HepG2 (cell line): ENCODE data around the gene AKR1A1. TPM values are rescaled to one million over a fixed set of nuclear protein-coding genes. Genes with fewer than 3 reads are reported as not detected.

Experiments used
- AKAP8 ChIP-seq: sonication (generic); formaldehyde crosslinking; IDR thresholded peaks from 2 replicates; pipeline ENCODE4 v1.5.1; 2020; ENCODE audit warnings: mild to moderate bottlenecking, missing genetic modification reagents
- CBX5 ChIP-seq: sonication (generic); formaldehyde crosslinking; IDR thresholded peaks from 2 replicates; pipeline ENCODE4 v1.4.0; 2020; ENCODE audit warnings: missing genetic modification reagents, borderline replicate concordance
- DRAP1 ChIP-seq: IDR thresholded peaks from 2 replicates; pipeline ENCODE4 v1.6.1; 2016; ENCODE audit warnings: missing genetic modification reagents, missing compliant biosample characterization
- FOXA1 ChIP-seq, 2 experiments: fragments of 450-650 bp in 1 of 2; sonication (generic) in 1 of 2; formaldehyde crosslinking in 1 of 2; IDR thresholded peaks; 2 replicates each; pipeline versions ENCODE4 v1.4.0 to v1.6.1; 2016 to 2020; ENCODE audit warnings: missing genetic modification reagents in 1 of 2
- FOXO1 ChIP-seq: sonication (generic); formaldehyde crosslinking; IDR thresholded peaks from 2 replicates; pipeline ENCODE4 v1.4.0; 2020; ENCODE audit warnings: missing genetic modification reagents
- HES4 ChIP-seq: sonication (generic); formaldehyde crosslinking; IDR thresholded peaks from 2 replicates; pipeline ENCODE4 v1.9.0; 2021; ENCODE audit warnings: mild to moderate bottlenecking, missing genetic modification reagents, borderline replicate concordance
- LBX2 ChIP-seq: sonication (generic); formaldehyde crosslinking; IDR thresholded peaks from 2 replicates; pipeline ENCODE4 v1.5.0; 2020; ENCODE audit warnings: missing genetic modification reagents, mild to moderate bottlenecking, borderline replicate concordance
- MAFG ChIP-seq: sonication (generic); formaldehyde crosslinking; IDR thresholded peaks from 2 replicates; pipeline ENCODE4 v1.5.1; 2020; ENCODE audit warnings: mild to moderate bottlenecking, missing genetic modification reagents
- NAIF1 ChIP-seq: sonication (generic); formaldehyde crosslinking; IDR thresholded peaks from 2 replicates; pipeline ENCODE4 v1.5.0; 2020; ENCODE audit warnings: mild to moderate bottlenecking, missing genetic modification reagents, borderline replicate concordance
- RARA ChIP-seq: IDR thresholded peaks from 2 replicates; pipeline ENCODE4 v1.6.1; 2016; ENCODE audit warnings: missing genetic modification reagents, missing compliant biosample characterization
- RCOR2 ChIP-seq: IDR thresholded peaks from 2 replicates; pipeline ENCODE4 v1.6.1; 2016; ENCODE audit warnings: missing biosample characterization, missing genetic modification reagents
- RFX3 ChIP-seq: IDR thresholded peaks from 2 replicates; pipeline ENCODE4 v1.6.1; 2016; ENCODE audit warnings: missing biosample characterization, missing genetic modification reagents
- SOX13 ChIP-seq, 3 experiments: fragments of 450-650 bp in 1 of 3; sonication (generic) in 1 of 3; formaldehyde crosslinking in 1 of 3; IDR thresholded peaks in 2 of 3; conservative IDR thresholded peaks in 1 of 3; 2 replicates each; pipeline versions ENCODE4 v1.5.0 to v1.6.1; 2016 to 2020; ENCODE audit warnings: antibody characterized with exemption in 1 of 3, mild to moderate bottlenecking in 1 of 3, missing compliant biosample characterization in 1 of 3, missing genetic modification reagents in 1 of 3, moderate library complexity in 1 of 3
- TAF1 ChIP-seq: sonication (generic); formaldehyde crosslinking; IDR thresholded peaks from 2 replicates; pipeline ENCODE4 v1.4.0; 2020; ENCODE audit warnings: missing genetic modification reagents
- TFAP4 ChIP-seq: sonication (generic); IDR thresholded peaks from 2 replicates; pipeline ENCODE4 v1.6.1; 2016; ENCODE audit warnings: low read depth, borderline replicate concordance
- ZBTB7A ChIP-seq: sonication (generic); formaldehyde crosslinking; IDR thresholded peaks from 2 replicates; pipeline ENCODE4 v1.8.0; 2022; ENCODE audit warnings: mild to moderate bottlenecking, missing genetic modification reagents
- ZC3H13 ChIP-seq: sonication (generic); formaldehyde crosslinking; IDR thresholded peaks from 2 replicates; pipeline ENCODE4 v1.8.1; 2023; ENCODE audit warnings: mild to moderate bottlenecking, missing genetic modification reagents, moderate library complexity
- ZNF30 ChIP-seq: sonication (generic); formaldehyde crosslinking; IDR thresholded peaks from 2 replicates; pipeline ENCODE4 v1.5.0; 2020; ENCODE audit warnings: mild to moderate bottlenecking, missing genetic modification reagents
- ZNF512B ChIP-seq: sonication (generic); formaldehyde crosslinking; IDR thresholded peaks from 2 replicates; pipeline ENCODE4 v1.5.1; 2020; ENCODE audit warnings: missing genetic modification reagents, mild to moderate bottlenecking, borderline replicate concordance
- ZNF564 ChIP-seq: sonication (generic); formaldehyde crosslinking; IDR thresholded peaks from 2 replicates; pipeline ENCODE4 v1.8.1; 2023; ENCODE audit warnings: mild to moderate bottlenecking, missing genetic modification reagents
- ZNF629 ChIP-seq: sonication (generic); formaldehyde crosslinking; conservative IDR thresholded peaks from 2 replicates; pipeline ENCODE4 v1.5.0; 2020; ENCODE audit warnings: missing genetic modification reagents
- ZNF644 ChIP-seq: IDR thresholded peaks from 2 replicates; pipeline ENCODE4 v1.6.1; 2016; ENCODE audit warnings: low read depth
- ZSCAN31 ChIP-seq: sonication (generic); formaldehyde crosslinking; IDR thresholded peaks from 2 replicates; pipeline ENCODE4 v1.5.0; 2020; ENCODE audit warnings: low read depth, mild to moderate bottlenecking, missing genetic modification reagents
- polyA plus RNA-seq, 8 experiments: library from polyadenylated mRNA; depleted of rRNA in 3 of 8; stranded (reverse) in 7 of 8; unstranded in 1 of 8; fragments of >200 nt; fragmentation: Illumina TruSeq in 4 of 8; extraction: Trizol in 4 of 8; gene quantifications; 2 replicates each; pipeline versions ENCODE4 v1.2.1 to v1.2.3, GENCODE V29; 2011 to 2016; ENCODE audit warnings: low read depth in 4 of 8, missing spikeins in 1 of 8, mixed read lengths in 1 of 8; ENCODE audit not compliant: insufficient read depth in 1 of 8
- total RNA-seq, 5 experiments: library from RNA; depleted of rRNA; stranded (reverse); fragments of >200 nt; fragmentation: Illumina TruSeq; extraction: Trizol; gene quantifications; 2 replicates each; pipeline ENCODE4 v1.2.3, GENCODE V29; 2016; ENCODE audit warnings: low read depth in 1 of 5
- TF ChIP-seq, protein P1 (sequence below): sonication (generic); formaldehyde crosslinking; conservative IDR thresholded peaks from 2 replicates; pipeline ENCODE4 v1.4.0; 2020; ENCODE audit warnings: mild to moderate bottlenecking, missing genetic modification reagents, moderate library complexity

The AKR1A1 gene
- total and polyA plus RNA-seq, 2 of the 13 experiments (the other 11 are each of a cell fraction or from before 2014, with no cell fraction given) = 181 to 217 TPM

DNA sequence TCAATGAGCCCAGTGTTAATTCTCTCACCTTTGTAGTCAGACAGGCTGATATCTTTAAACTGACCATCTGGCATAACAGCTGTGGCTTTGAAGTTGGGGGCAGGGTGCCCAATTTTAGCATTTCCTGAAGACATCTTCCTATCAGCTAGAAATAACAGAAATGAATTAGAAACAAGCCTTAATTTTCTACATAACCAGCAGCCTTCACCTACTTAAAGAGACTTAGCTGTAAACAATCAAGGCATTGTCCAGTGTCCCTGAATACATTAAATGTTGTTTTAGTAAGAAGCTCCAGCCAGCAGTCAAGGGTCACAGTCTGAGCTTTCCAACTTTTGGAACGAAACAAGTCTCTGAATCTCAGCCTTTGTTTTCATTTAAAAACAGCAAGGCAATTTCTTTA, 31.7 kb upstream of the AKR1A1 start (continued):
- TF ChIP-seq FOXA1 (IDR thresholded peaks at IDR 0.05) (no peak), FOXA1 (CRISPR knock-in tag; IDR thresholded peaks at IDR 0.05) (no peak), ZNF512B (CRISPR knock-in tag) (no peak), TAF1 (CRISPR knock-in tag) (no peak), ZNF564 (no peak), RARA (no peak), RCOR2 (CRISPR knock-in tag) (no peak), CBX5 (CRISPR knock-in tag) (no peak), ZC3H13 (no peak), ZNF629 (CRISPR knock-in tag) (no peak), SOX13 (IDR thresholded peaks at IDR 0.05) (no peak), SOX13 (CRISPR knock-in tag; conservative IDR thresholded peaks at IDR 0.05 in 1 of 2, IDR thresholded peaks at IDR 0.05 in 1 of 2) (peak in 1 of 2 experiments; percentile 10; a peak in 1 of 4 replicates), TFAP4 (peak; percentile 36; the same call in 1 of the 2 replicates), ZBTB7A (CRISPR knock-in tag) (no peak), FOXO1 (no peak), LBX2 (CRISPR knock-in tag) (no peak), RFX3 (CRISPR knock-in tag) (no peak), HES4 (CRISPR knock-in tag) (no peak), AKAP8 (CRISPR knock-in tag) (no peak), ZSCAN31 (CRISPR knock-in tag) (no peak), ZNF644 (no peak), MAFG (CRISPR knock-in tag) (no peak), NAIF1 (no peak), ZNF30 (no peak), DRAP1 (0 out of 2 replicates have a peak, but pooled peaks have one; percentile 9)
- TF ChIP-seq, protein P1, sequence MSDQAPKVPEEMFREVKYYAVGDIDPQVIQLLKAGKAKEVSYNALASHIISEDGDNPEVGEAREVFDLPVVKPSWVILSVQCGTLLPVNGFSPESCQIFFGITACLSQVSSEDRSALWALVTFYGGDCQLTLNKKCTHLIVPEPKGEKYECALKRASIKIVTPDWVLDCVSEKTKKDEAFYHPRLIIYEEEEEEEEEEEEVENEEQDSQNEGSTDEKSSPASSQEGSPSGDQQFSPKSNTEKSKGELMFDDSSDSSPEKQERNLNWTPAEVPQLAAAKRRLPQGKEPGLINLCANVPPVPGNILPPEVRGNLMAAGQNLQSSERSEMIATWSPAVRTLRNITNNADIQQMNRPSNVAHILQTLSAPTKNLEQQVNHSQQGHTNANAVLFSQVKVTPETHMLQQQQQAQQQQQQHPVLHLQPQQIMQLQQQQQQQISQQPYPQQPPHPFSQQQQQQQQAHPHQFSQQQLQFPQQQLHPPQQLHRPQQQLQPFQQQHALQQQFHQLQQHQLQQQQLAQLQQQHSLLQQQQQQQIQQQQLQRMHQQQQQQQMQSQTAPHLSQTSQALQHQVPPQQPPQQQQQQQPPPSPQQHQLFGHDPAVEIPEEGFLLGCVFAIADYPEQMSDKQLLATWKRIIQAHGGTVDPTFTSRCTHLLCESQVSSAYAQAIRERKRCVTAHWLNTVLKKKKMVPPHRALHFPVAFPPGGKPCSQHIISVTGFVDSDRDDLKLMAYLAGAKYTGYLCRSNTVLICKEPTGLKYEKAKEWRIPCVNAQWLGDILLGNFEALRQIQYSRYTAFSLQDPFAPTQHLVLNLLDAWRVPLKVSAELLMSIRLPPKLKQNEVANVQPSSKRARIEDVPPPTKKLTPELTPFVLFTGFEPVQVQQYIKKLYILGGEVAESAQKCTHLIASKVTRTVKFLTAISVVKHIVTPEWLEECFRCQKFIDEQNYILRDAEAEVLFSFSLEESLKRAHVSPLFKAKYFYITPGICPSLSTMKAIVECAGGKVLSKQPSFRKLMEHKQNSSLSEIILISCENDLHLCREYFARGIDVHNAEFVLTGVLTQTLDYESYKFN = 0 out of 2 replicates have a peak, but pooled peaks have one; percentile 16
